ENCODE measurements around the gene HMBS.

- TF ChIP-seq CTCF (IDR thresholded peaks at IDR 0.05; ENCODE audit: insufficient read depth, low read length) (no peak), REST (IDR thresholded peaks at IDR 0.05; ENCODE audit: insufficient replicate concordance, low read depth) (no peak), SPI1 (IDR thresholded peaks at IDR 0.05; ENCODE audit: borderline replicate concordance, low read depth) (no peak), POLR2AphosphoS5 (IDR thresholded peaks at IDR 0.05; ENCODE audit: low read depth) (no peak), GABPA (IDR thresholded peaks at IDR 0.05; ENCODE audit: low read depth) (no peak)
Observed at GRCh38 chr11:119116601-119117000, 31.9 kb downstream of the HMBS start.

All from HL-60 (cell line).